ENCODE data around the gene TRAK1.

Gene TRAK1

GRCh38 chr3:42213417-42213816 is 122.3 kb downstream of the TRAK1 start:
- DNase-seq = no peak

- DNase-seq = no peak
Observed at GRCh38 chr3:42214064-42214463, 122.9 kb downstream of the TRAK1 start.

DNA sequence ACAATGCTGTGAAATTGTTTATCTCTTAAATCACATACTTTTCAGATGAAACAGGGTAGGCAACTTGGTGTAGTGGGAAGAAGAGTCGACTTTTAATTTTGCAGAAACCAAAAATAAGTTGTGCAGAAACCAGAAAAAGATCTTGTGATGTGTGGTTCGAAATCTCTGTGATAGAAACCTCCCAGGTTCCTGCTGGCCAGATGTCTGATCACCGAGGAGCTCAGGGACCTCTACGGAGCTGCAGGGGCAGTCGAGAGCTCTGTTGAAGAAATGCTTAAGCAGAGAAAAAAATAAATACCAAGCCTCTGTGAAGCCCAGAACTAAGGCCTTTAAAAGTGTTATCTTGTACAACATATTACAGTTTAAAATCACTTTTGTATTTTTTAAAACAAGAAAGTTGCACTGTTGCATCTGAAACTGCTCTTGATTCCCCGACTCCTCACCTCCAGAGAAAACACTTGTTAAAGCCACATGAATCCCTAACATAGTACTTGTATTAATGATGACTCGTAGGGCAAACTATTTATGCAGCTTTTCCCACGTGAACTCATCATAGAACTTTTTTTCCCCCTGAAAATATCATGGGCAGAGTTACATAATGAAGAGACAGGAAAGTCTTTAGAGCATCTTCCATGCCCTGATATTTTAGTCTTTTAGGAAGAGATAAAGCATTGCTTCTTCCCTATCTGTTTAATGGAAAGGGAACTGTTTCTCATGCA is 123.6 kb downstream of the TRAK1 start:
- DNase-seq = no peak

DNA sequence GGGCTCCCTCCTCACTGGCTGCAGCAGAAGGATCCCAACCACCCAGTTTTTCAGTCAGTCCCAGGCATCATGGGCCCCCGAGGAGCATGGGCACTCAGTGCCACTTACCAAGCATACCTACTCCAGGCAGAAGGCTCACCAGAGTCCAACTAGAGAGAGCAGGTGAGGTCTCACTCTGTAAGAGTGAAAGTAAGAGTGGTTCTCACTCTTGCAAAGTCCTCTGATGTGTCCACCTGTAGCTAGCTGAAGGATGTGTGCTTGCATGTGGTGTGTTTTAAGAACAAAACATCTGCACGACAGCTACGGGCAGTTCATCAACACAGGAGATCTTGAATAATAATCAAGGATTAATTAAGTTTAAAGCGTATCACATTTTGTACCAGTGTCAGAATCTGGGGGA is 125.1 kb downstream of the TRAK1 start:
- DNase-seq = no peak

- DNase-seq = no peak
Observed at GRCh38 chr3:42216931-42217333, 125.8 kb downstream of the TRAK1 start.

- DNase-seq = no peak
Observed at GRCh38 chr3:42220436-42221121, 129.4 kb downstream of the TRAK1 start.

GRCh38 chr3:42222942-42223693 is 132.0 kb downstream of the TRAK1 start:
- no peak for DNase-seq

- no peak for DNase-seq
Observed at GRCh38 chr3:42224178-42224577, 133.0 kb downstream of the TRAK1 start.

DNA sequence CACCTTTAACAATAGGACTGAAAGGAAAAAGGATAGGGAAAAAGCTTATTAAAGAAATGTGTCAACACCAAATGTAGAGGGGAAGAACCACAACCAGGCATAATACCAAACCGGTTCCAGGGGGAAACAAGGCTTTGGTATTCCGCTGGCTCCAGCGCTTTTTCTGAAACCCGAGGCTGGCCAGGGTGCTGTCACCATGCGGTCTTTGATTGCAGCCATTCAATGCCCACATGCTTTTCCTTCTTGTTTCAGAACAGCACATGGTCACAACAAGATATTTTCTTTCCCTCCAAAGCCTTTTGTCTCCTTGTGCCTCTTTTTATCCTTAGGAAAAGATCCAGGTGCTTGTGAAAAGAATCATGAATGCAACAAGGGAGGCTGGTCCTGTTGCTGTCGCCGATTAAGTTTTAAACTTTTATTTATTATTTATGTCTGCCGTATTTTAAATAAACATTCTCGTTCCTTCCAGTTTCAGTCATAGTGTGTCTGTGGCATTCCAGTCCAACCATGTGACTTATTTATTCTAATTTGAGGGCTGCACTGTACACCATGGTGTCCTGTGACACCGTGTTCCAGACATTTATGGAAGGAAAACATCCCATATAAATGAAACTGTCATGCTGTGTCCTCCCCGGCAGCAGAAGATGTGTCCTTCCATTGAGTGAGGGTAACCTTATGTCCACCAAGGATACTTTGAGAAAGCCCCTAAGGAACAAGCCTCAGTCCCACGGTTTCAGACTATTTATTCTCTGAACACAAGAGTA is 133.7 kb downstream of the TRAK1 start:
- no peak for DNase-seq

DNA sequence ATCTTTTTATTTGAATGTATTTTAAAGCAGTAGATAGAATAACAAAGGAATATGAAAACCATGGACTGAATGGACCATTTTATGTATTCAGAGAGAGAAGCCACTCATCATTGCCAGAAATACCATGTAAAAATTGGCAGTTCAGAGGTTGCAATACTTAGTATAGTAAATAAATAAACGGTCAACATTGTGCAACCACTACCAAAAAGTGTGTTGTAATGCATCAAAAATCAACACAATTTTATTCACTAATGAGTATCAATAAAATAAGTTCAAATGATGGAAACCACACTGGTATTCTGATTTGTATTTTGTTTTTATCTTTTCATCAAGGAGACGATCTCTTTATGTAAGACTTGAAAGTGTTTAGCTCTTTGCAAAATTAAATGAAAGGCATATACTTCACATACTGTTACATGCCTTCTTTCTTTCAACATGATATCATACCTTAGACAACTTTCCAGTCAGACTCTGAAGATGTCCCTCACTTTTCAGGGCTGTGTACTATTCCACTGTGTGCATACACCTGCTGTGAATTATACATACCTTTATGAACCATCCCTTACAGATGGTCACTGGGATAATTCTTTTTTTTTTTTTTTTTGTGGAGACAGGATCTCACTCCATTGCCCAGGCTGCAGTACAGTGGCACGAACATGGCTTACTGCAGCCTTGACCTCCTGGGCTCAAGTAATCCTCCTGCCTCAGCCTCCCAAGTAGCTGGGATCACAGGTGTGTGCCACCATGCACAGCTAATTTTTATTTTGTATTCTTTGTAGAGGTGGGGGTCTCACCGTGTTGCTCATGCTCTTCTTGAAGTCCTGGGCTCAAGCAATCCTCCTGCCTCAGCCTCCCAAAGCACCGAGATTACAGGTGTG is 134.6 kb downstream of the TRAK1 start:
- no peak for DNase-seq

GRCh38 chr3:42226470-42227425 is 135.6 kb downstream of the TRAK1 start:
- no peak for DNase-seq

- DNase-seq = no peak
Observed at GRCh38 chr3:42228796-42229195, 137.6 kb downstream of the TRAK1 start.

GRCh38 chr3:42229266-42229941 is 138.2 kb downstream of the TRAK1 start:
- DNase-seq = no peak

DNA sequence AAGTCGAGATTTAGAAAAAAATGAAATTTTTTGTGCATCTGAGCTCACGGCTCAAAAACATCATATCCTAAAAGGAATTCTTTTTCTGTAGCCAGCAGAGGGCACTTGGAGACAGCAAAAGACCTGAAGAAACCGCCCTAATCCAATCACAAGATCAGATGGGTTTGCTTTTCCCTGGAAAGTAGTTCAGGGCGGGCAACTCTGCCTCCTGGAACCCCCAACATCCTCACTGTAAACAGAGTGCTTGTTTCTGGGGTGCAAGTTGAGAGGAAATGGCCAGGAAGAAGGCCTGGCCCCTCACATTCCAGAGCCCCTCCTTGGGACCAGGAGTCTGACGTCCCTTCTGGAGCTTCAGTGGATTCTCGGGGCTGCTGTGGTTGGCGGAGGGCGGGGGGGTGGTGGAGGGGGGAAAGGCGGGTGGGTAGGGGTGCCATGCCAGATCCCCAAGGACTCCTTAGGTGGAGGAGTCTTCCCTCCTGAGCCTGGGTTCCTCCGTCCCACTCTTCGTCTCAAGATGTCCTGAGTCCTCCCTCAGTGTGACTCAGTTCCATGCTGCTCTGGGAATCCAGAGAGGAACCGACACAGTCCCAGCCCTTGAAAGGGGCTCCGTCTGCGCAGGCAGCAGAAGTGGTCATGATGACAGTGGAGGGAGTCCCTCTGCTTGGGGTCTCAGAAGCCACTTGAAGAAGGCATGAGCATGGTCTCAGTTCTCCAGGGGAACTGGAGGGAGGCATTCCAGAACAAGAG is 139.0 kb downstream of the TRAK1 start:
- peak in 3 of 14 donors; percentile 4 to 20 (median 18) for DNase-seq

DNA sequence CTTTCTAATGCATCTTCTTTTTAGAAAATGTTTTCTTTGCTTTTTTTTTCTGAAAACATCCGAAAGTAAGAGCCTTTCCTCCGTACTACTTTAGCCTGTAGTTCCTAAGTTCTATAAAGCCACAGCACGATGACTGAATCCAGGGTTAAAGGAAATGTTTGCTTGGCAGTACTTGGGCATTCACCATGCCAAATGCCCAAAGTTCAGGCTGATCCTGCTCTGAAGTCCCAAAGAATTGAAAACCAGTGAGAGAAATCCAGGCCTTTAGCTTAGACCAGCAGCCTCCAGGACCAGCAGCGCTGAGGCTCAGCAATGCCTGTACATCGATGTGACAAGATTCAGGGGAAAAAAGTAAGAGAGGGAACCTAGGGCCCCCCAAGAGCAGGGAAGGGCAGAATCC is 139.7 kb downstream of the TRAK1 start:
- no peak for DNase-seq

DNA sequence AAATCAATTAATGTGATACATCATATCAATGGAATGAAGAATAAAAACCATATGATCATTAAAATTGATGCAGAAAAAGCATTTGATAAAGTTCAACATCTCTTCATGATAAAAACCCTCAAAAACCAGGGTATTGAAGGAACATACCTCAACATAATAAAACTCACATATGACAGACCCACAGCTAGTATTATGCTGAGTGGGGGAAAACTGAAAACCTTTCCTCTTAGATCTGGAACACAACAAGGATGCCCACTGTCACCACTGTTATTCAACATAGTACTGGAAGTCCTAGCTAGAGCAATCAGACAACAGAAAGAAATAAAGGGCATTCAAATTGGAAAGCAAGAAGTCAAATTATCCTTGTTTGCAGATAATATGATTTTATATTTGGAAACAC is 144.4 kb downstream of the TRAK1 start:
- no peak for DNase-seq

GRCh38 chr3:42236611-42237010 is 145.5 kb downstream of the TRAK1 start:
- no peak for DNase-seq

DNA sequence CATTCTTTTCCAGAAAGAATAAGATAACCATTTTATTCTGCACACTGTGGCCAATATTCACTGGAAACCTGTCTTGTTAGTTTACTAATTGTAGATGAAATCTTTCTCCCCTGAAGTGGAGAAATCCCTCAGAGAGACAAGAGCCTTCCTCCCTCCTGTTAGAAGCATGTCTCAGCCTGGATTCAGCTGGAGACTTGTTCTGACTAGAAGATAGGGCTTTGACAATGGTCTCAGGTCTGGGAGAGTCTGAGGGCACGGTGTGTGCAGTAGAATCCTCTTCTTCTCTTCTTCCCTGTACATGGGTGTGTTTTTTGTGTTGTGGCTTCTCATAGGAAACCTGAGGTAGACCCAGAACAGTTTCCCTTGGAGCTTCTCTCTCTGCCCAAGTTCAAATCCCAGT is 154.9 kb downstream of the TRAK1 start:
- no peak for DNase-seq

DNA sequence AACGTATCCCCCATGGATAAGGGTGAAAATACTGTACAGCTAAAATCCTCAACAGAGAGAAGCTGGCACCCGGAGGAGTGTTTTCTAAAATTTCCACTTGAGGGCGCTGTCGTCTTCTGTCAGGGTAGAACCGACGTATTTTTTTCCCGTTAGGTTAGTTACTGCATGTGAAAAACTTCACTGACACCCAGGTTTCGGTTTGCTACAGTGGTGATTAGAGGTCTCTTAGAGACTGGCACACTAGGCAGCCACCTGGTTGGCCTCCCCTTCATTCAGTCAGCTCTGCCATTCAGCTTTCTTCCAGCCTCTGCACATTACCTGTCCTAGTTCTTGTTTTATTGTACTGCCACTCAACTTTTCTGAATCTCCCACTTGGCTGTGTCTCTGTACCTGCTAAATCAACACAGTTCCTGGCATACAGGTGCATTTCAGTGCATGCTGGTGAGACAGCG is 156.4 kb downstream of the TRAK1 start:
- DNase-seq = peak in 11 of 14 donors; percentile 11 to 59 (median 27)

All from C1 segment of cervical spinal cord (tissue), 14 donors.